Suprapubic skin (tissue), 4 donors: ENCODE measurements around the gene PODXL. TPM values are rescaled to one million over a fixed set of nuclear protein-coding genes. Genes with fewer than 3 reads are reported as not detected.

ENCODE experiments used
- DNase-seq, 2 donors: peaks; one replicate each; pipeline ENCODE4 v3.0.0-alpha.2; 2019; ENCODE audit warnings: low spot score in 2 of 2
- H3K27ac ChIP-seq: fragments of 200-600 bp; sonication (generic); one replicate; pipeline ENCODE4 v1.5.1; 2019
- H3K27me3 ChIP-seq: fragments of 200-600 bp; sonication (generic); one replicate; pipeline ENCODE4 v1.5.1; 2019
- H3K36me3 ChIP-seq: fragments of 200-600 bp; sonication (generic); one replicate; pipeline ENCODE4 v1.5.1; 2019
- H3K4me1 ChIP-seq: fragments of 200-600 bp; sonication (generic); one replicate; pipeline ENCODE4 v1.5.1; 2019
- H3K4me3 ChIP-seq: fragments of 200-600 bp; sonication (generic); one replicate; pipeline ENCODE4 v1.5.1; 2019; ENCODE audit warnings: mild to moderate bottlenecking
- H3K9me3 ChIP-seq: fragments of 200-600 bp; sonication (generic); one replicate; pipeline ENCODE4 v1.5.1; 2019
- EP300 ChIP-seq: sonication (generic); formaldehyde crosslinking; IDR thresholded peaks from one replicate; pipeline ENCODE4 v1.6.1; 2017; ENCODE audit warnings: antibody characterized with exemption
- POLR2A ChIP-seq, 2 donors: fragments of 450-650 bp; IDR thresholded peaks; one replicate each; pipeline ENCODE4 v1.6.1; 2017; ENCODE audit warnings: antibody characterized with exemption in 2 of 2, mild to moderate bottlenecking in 2 of 2, moderate library complexity in 2 of 2
- POLR2AphosphoS5 ChIP-seq, 3 donors: sonication (generic); formaldehyde crosslinking; IDR thresholded peaks; one replicate each; pipeline ENCODE4 v1.6.1; 2017; ENCODE audit warnings: antibody characterized with exemption in 3 of 3
- WGBS: methylation state at CpG from one replicate; pipeline ENCODE4 v1.1.5; 2018; 5-methylcytosine and 5-hydroxymethylcytosine counted together
- total RNA-seq, 4 donors: library from RNA; depleted of rRNA; stranded (reverse); fragments of >200 nt; gene quantifications; one replicate each; pipeline ENCODE4 v1.1.0, GENCODE V29; 2016
- TF ChIP-seq, protein P1 (sequence below), 2 donors: fragments of 200-600 bp in 1 of 2; fragments of 450-650 bp in 1 of 2; sonication (generic) in 1 of 2; IDR thresholded peaks; one replicate each; pipeline ENCODE4 v1.5.1; 2016 to 2019; ENCODE audit warnings: antibody characterized with exemption in 2 of 2, mild to moderate bottlenecking in 1 of 2, moderate library complexity in 1 of 2

PODXL gene
- total RNA-seq, 4 donors from 2014 or later = 10.2 to 27.9 (median 17.8) TPM

GRCh38 chr7:131602304-131602993 is 46.0 kb upstream of the PODXL start:
- no peaks in the 10 kb centered on the region for H3K9me3 ChIP-seq
- H3K27me3 ChIP-seq = peaks cover 10% of the 10 kb centered on the region
- no peak for TF ChIP-seq POLR2AphosphoS5 (IDR thresholded peaks at IDR 0.05)
- no peak for TF ChIP-seq POLR2A (IDR thresholded peaks at IDR 0.05)
- TF ChIP-seq EP300 = no peak
- TF ChIP-seq, protein P1, sequence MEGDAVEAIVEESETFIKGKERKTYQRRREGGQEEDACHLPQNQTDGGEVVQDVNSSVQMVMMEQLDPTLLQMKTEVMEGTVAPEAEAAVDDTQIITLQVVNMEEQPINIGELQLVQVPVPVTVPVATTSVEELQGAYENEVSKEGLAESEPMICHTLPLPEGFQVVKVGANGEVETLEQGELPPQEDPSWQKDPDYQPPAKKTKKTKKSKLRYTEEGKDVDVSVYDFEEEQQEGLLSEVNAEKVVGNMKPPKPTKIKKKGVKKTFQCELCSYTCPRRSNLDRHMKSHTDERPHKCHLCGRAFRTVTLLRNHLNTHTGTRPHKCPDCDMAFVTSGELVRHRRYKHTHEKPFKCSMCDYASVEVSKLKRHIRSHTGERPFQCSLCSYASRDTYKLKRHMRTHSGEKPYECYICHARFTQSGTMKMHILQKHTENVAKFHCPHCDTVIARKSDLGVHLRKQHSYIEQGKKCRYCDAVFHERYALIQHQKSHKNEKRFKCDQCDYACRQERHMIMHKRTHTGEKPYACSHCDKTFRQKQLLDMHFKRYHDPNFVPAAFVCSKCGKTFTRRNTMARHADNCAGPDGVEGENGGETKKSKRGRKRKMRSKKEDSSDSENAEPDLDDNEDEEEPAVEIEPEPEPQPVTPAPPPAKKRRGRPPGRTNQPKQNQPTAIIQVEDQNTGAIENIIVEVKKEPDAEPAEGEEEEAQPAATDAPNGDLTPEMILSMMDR (IDR thresholded peaks at IDR 0.05) = no peak
- H3K4me1 ChIP-seq = peaks cover 3% of the 10 kb centered on the region
- no peaks in the 10 kb centered on the region for H3K36me3 ChIP-seq
- no peak overlapping the region for H3K4me3 ChIP-seq
- WGBS = 84% methylated on average over 12 of the region's 12 CpGs
- no peak overlapping the region for H3K27ac ChIP-seq
- DNase-seq = no peak

DNA sequence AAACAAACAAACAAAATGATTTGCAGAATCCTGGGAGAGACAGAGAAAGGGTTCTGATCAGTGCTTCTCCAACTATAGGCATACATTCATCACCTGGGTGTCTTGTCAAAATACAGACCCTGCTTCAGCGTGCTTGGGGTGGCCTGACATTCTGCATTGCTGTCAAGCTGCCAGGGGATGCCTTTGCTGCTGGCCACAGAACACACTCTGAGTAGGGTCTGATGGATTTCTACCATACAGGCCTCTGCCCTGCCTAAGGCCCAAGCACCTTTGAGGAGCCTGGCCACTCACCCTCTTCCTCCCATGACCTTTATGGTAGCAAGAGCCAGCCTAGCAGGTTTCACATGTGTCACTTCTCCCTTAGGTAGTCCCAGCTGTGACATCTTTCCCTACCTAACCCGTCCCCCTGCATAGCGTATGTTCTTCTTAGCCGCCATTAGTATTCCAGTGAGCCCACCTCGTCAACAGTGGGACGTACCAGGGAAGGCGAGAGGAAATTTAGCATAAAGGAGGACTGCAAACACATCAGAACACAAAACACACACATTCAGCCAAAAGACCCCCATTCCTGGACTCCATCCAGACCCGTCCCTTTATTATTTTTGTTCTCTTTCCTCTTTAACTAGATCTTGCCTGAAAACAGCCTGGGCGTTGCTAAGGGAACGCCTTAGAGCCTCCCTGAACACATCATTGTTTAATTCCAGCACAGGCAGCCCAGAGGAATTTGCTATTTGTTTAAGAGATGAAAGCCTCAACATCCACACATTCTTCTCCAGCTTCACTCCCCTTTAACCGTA is 43.9 kb upstream of the PODXL start:
- DNase-seq = no peak
- H3K27ac ChIP-seq = no peak overlapping the region
- peaks cover 6% of the 10 kb centered on the region for H3K27me3 ChIP-seq
- H3K4me3 ChIP-seq = no peak overlapping the region
- TF ChIP-seq POLR2AphosphoS5 (IDR thresholded peaks at IDR 0.05) = no peak
- TF ChIP-seq, protein P1 (IDR thresholded peaks at IDR 0.05) = no peak
- no peak for TF ChIP-seq EP300
- TF ChIP-seq POLR2A (IDR thresholded peaks at IDR 0.05) = no peak
- H3K36me3 ChIP-seq = no peaks in the 10 kb centered on the region
- H3K4me1 ChIP-seq = no peaks in the 10 kb centered on the region
- no peaks in the 10 kb centered on the region for H3K9me3 ChIP-seq
- WGBS = 85% methylated on average over 11 of the region's 11 CpGs

- no peaks in the 10 kb centered on the region for H3K9me3 ChIP-seq
- WGBS = 95% methylated on average over 6 of the region's 6 CpGs
- H3K36me3 ChIP-seq = no peaks in the 10 kb centered on the region
- H3K4me1 ChIP-seq = no peaks in the 10 kb centered on the region
- no peak overlapping the region for H3K4me3 ChIP-seq
- no peak overlapping the region for H3K27ac ChIP-seq
- H3K27me3 ChIP-seq = no peaks in the 10 kb centered on the region
- no peak for DNase-seq
- no peak for TF ChIP-seq POLR2AphosphoS5 (IDR thresholded peaks at IDR 0.05)
- TF ChIP-seq EP300 = no peak
- no peak for TF ChIP-seq POLR2A (IDR thresholded peaks at IDR 0.05)
- TF ChIP-seq, protein P1 (IDR thresholded peaks at IDR 0.05) = no peak
Measured at GRCh38 chr7:131596785-131597184, 40.4 kb upstream of the PODXL start.

- H3K27ac ChIP-seq = no peak overlapping the region
- no peaks in the 10 kb centered on the region for H3K9me3 ChIP-seq
- peaks cover 2% of the 10 kb centered on the region for H3K27me3 ChIP-seq
- TF ChIP-seq POLR2AphosphoS5 (IDR thresholded peaks at IDR 0.05) = no peak
- no peaks in the 10 kb centered on the region for H3K4me1 ChIP-seq
- no peak for DNase-seq
- no peak overlapping the region for H3K4me3 ChIP-seq
- H3K36me3 ChIP-seq = no peaks in the 10 kb centered on the region
- 82% methylated on average over 4 of the region's 4 CpGs for WGBS
Measured at GRCh38 chr7:131595699-131596098, 39.3 kb upstream of the PODXL start.

- TF ChIP-seq POLR2AphosphoS5 (IDR thresholded peaks at IDR 0.05) (no peak), EP300 (no peak), POLR2A (IDR thresholded peaks at IDR 0.05) (no peak)
- TF ChIP-seq, protein P1 (IDR thresholded peaks at IDR 0.05) = no peak
- Histone ChIP-seq H3K4me3 (no peak overlapping the region), H3K36me3 (no peaks in the 10 kb centered on the region), H3K27ac (no peak overlapping the region), H3K9me3 (no peaks in the 10 kb centered on the region), H3K27me3 (peaks cover 2% of the 10 kb centered on the region), H3K4me1 (no peaks in the 10 kb centered on the region)
- 65% methylated on average over 10 of the region's 10 CpGs for WGBS
- DNase-seq = no peak
Measured at GRCh38 chr7:131591687-131592319, 35.4 kb upstream of the PODXL start.
